RWPE1 (cell line): Measurements from ENCODE around the gene ILF2.

Experiments
- CTCF ChIA-PET: fragments of 350-600 bp; sonication (Branson Sonifier 250); formaldehyde crosslinking; extraction: SDS; loops from one replicate; lab custom pipeline; 2021; lab: Yijun Ruan, JAX
- POLR2A ChIA-PET: fragments of 400-600 bp; formaldehyde crosslinking; extraction: SDS; loops from one replicate; lab custom pipeline; 2020; ENCODE audit warnings: antibody characterized with exemption; ENCODE audit not compliant: low non-redundant PET; lab: Yijun Ruan, JAX
- DNase-seq: peaks from one replicate; pipeline ENCODE4 v3.0.0; 2012; ENCODE audit warnings: low spot score
- H3K27ac ChIP-seq: fragments of 450-650 bp; 2 replicates; pipeline ENCODE4 v1.5.1; 2017
- CTCF ChIP-seq: fragments of 450-650 bp; conservative IDR thresholded peaks from 2 replicates; pipeline ENCODE4 v1.5.1; 2017; ENCODE audit warnings: low read depth, mild to moderate bottlenecking

ILF2 gene

DNA sequence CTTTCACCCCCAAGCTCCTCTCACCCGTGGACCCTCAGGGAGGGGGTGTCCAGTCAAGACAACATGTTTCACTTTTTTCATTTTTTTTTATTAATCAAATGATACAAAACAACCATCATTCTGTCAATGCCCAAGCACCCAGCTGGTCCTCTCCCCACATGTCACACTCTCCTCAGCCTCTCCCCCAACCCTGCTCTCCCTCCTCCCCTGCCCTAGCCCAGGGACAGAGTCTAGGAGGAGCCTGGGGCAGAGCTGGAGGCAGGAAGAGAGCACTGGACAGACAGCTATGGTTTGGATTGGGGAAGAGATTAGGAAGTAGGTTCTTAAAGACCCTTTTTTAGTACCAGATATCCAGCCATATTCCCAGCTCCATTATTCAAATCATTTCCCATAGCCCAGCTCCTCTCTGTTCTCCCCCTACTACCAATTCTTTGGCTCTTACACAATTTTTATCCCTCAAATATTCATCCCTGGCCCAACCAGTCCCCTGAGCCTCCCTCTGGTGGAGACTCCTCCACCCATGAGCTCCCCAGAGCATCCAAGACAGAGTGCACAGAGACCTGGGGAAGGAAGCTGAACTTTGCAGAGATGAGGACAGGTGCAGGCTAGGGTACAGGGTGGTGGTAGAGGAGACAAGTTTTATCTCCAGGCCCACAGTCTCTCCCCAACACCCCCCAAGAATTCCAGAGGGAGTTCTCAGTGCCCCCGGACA, 56.4 kb downstream of the ILF2 start:
- peak overlapping the region; percentile 99 for H3K27ac ChIP-seq
- no peak for DNase-seq
- POLR2A ChIA-PET, result interaction anchor here (7.6 kb wide), 1 partner anchor 12 kb away, joined by 56 read pairs; the partner anchor contains the start of genes S100A1 and S100A13
- CTCF ChIA-PET, result interaction anchor here (0.6 to 4.5 kb wide), 4 partner anchors 42 to 1750 kb away, joined by 3 to 23 read pairs (median 3); no protein-coding TSS in a partner anchor
- no peak for TF ChIP-seq CTCF

- no peak for DNase-seq
- CTCF ChIA-PET, result interaction anchor here (4.5 kb wide), 1 partner anchor 41 kb away, joined by 23 read pairs; no protein-coding TSS in a partner anchor
- H3K27ac ChIP-seq, result peak overlapping the region; percentile 99
- POLR2A ChIA-PET, result interaction anchor here (0.5 to 7.6 kb wide), 6 partner anchors 13 to 701 kb away, joined by 3 to 56 read pairs (median 3); partner anchors contain the start of genes CHTOP, S100A1 and S100A13
- TF ChIP-seq CTCF, result no peak
These were observed 57.4 kb downstream of the ILF2 start for GRCh38 chr1:153613406-153613805.

DNA sequence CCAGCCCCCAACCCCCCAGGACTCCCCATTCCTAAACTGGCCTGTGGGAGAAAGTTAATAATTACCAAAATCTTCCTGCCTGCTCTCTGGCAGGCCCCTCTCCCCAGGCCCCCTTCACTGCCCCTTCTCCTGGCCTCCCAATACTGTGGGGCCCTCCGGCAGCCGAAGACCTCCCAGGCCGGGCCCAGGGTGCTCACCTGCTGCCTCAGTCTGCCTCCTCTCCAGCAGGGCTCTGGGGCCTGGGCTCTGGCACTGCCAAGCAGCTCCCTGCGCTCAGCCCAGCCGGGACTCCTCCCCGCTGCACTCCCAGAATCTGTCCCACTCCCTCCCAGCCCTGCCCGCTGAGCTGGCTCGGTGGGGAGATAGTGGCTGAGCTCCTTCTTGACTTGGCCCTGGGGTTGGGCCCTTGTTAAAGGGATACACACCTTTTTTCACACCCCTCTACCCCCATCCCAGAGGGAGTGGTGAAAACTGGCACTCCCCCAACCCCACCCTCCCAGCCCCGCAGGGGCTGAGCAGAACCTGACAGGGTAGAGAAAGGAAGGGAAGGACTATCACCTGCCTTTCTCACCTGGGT, 58.0 kb downstream of the ILF2 start, which contains the start of gene S100A16:
Gene S100A16 (minus strand): TSS at position 383 of the 577 bp plus-strand sequence. CDS start 4,986 bp downstream, outside the sequence.
- ChIA-PET POLR2A (interaction anchor here (0.5 to 7.6 kb wide), 9 partner anchors 14 to 701 kb away, joined by 3 to 56 read pairs (median 3); partner anchors contain the start of genes CHTOP, S100A1 and S100A13), CTCF (interaction anchor here (4.5 kb wide), 1 partner anchor 40 kb away, joined by 23 read pairs; no protein-coding TSS in a partner anchor)
- no peak for TF ChIP-seq CTCF
- peak; percentile 92 for DNase-seq
- peak within 1 kb of the TSS; percentile 99 for H3K27ac ChIP-seq

DNA sequence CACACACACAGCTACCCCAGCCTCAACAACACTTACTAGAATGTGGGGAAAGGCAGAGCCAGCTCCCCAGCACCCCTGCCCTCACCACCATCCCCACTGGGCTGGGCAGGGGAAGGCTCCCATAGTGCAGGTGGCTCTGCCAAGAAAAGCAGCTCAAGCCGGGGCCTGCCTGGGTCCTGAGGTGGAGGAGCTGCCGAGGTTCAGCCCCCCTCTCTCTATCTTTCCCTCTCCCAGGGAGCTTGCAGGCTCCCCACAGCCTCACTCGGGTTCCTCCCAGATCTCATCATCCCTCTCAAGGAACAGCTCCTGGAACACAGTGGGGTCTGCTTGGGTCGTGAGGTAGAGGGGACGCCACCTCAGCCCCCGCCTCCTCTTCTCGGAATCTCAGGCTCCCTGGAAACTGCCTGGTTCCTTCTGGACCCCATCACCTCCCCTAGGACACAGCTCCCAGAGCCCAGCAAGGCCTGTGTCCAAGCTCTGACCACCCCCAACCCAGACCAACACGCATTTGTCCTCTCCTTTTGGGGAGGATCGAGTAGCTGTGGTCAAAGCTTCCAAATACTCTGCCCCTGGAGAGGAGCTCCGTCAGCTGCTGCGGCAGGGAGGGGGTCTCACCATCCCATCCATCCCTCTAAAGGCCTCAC, 58.6 kb downstream of the ILF2 start:
- DNase-seq, result no peak
- ChIA-PET CTCF (interaction anchor here (4.5 kb wide), 1 partner anchor 40 kb away, joined by 23 read pairs; no protein-coding TSS in a partner anchor), POLR2A (interaction anchor here (0.6 to 7.6 kb wide), 6 partner anchors 14 to 46 kb away, joined by 3 to 56 read pairs (median 4); partner anchors contain the start of genes CHTOP, S100A1 and S100A13)
- H3K27ac ChIP-seq, result peak overlapping the region; percentile 99
- TF ChIP-seq CTCF, result no peak
